Osteoblast (primary cell): ENCODE results near the gene LCE3B. TPM values are rescaled to one million over a fixed set of nuclear protein-coding genes. Genes with fewer than 3 reads are reported as not detected.

Source experiments
- DNase-seq: peaks from one replicate; pipeline ENCODE4 v3.0.0; 2011; ENCODE audit warnings: low spot score, mixed read lengths; ENCODE audit not compliant: insufficient read length; ENCODE audit errors: missing footprints
- H2AFZ ChIP-seq: 2 replicates; pipeline ENCODE4 v1.6.0; 2011; ENCODE audit warnings: mild to moderate bottlenecking, low read length
- H3K27ac ChIP-seq: 2 replicates; pipeline ENCODE4 v1.5.1; 2011; ENCODE audit warnings: mild to moderate bottlenecking, low read depth, low read length, moderate library complexity
- H3K27me3 ChIP-seq: 2 replicates; pipeline ENCODE4 v1.6.0; 2012; ENCODE audit warnings: mild to moderate bottlenecking, control low read depth, inconsistent platforms, low read length, moderate library complexity; ENCODE audit not compliant: insufficient read depth
- H3K36me3 ChIP-seq: 2 replicates; pipeline ENCODE4 v1.5.1; 2011; ENCODE audit warnings: mild to moderate bottlenecking, low read length, control low read depth, moderate library complexity; ENCODE audit not compliant: insufficient read depth
- H3K4me1 ChIP-seq: 2 replicates; pipeline ENCODE4 v1.5.1; 2011; ENCODE audit warnings: mild to moderate bottlenecking, low read length, control low read depth, moderate library complexity; ENCODE audit not compliant: insufficient read depth
- H3K4me2 ChIP-seq: 2 replicates; pipeline ENCODE4 v1.6.0; 2011; ENCODE audit warnings: mild to moderate bottlenecking, low read length; ENCODE audit not compliant: insufficient read depth
- H3K4me3 ChIP-seq: fragments of 200-600 bp; sonication (generic); 3 replicates; pipeline ENCODE4 v1.5.1; 2012; ENCODE audit warnings: mild to moderate bottlenecking, low read length, inconsistent platforms; ENCODE audit not compliant: insufficient read depth
- H3K79me2 ChIP-seq: 2 replicates; pipeline ENCODE4 v1.6.0; 2012; ENCODE audit warnings: mild to moderate bottlenecking, low read length, control low read depth, inconsistent platforms; ENCODE audit not compliant: insufficient read depth
- H3K9me3 ChIP-seq: 2 replicates; pipeline ENCODE4 v1.5.1; 2011; ENCODE audit warnings: low read depth, low read length, control low read depth
- H4K20me1 ChIP-seq: 2 replicates; pipeline ENCODE4 v1.6.0; 2012; ENCODE audit warnings: mild to moderate bottlenecking, low read length, control low read depth; ENCODE audit not compliant: insufficient read depth
- total RNA-seq: library from RNA; depleted of rRNA; stranded (reverse); fragments of >200 nt; gene quantifications from 2 replicates; pipeline ENCODE4 v1.2.3, GENCODE V29; 2012
- TF ChIP-seq, protein P1 (sequence below): IDR thresholded peaks from 2 replicates; pipeline ENCODE4 v1.5.1; 2011; ENCODE audit warnings: mild to moderate bottlenecking, low read depth, low read length, moderate library complexity; ENCODE audit errors: extremely low read depth

The LCE3B gene
- total RNA-seq, 1 donor, result not detected

DNA sequence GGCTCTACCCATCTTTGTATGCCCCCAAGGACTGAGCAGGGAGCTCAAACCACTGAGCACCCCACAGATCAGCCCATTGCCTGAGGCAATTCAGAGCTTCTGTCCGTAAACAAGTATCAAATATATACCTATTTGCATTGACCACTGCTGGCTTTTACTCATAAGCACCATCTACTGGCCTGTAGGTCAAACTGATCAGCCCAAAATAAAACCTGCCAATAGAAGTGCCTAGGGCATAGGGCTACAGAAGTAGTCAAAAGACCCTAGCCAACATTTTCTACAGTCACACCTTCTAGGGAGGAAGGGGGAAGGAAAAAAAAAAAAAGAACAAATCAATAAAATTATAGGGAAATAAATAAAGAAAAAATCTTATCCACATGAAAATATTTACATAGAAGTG lies 28.0 kb upstream of the LCE3B start:
- no peaks in the 10 kb centered on the region for H3K4me1 ChIP-seq
- no peak overlapping the region for H3K4me3 ChIP-seq
- H3K4me2 ChIP-seq, result no peak overlapping the region
- DNase-seq, result no peak
- H2AFZ ChIP-seq, result no peak overlapping the region
- no peaks in the 10 kb centered on the region for H3K36me3 ChIP-seq
- no peaks in the 10 kb centered on the region for H4K20me1 ChIP-seq
- H3K9me3 ChIP-seq, result no peaks in the 10 kb centered on the region
- TF ChIP-seq, protein P1, sequence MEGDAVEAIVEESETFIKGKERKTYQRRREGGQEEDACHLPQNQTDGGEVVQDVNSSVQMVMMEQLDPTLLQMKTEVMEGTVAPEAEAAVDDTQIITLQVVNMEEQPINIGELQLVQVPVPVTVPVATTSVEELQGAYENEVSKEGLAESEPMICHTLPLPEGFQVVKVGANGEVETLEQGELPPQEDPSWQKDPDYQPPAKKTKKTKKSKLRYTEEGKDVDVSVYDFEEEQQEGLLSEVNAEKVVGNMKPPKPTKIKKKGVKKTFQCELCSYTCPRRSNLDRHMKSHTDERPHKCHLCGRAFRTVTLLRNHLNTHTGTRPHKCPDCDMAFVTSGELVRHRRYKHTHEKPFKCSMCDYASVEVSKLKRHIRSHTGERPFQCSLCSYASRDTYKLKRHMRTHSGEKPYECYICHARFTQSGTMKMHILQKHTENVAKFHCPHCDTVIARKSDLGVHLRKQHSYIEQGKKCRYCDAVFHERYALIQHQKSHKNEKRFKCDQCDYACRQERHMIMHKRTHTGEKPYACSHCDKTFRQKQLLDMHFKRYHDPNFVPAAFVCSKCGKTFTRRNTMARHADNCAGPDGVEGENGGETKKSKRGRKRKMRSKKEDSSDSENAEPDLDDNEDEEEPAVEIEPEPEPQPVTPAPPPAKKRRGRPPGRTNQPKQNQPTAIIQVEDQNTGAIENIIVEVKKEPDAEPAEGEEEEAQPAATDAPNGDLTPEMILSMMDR, result no peak
- H3K27me3 ChIP-seq, result no peaks in the 10 kb centered on the region
- no peak overlapping the region for H3K27ac ChIP-seq
- no peaks in the 10 kb centered on the region for H3K79me2 ChIP-seq

DNA sequence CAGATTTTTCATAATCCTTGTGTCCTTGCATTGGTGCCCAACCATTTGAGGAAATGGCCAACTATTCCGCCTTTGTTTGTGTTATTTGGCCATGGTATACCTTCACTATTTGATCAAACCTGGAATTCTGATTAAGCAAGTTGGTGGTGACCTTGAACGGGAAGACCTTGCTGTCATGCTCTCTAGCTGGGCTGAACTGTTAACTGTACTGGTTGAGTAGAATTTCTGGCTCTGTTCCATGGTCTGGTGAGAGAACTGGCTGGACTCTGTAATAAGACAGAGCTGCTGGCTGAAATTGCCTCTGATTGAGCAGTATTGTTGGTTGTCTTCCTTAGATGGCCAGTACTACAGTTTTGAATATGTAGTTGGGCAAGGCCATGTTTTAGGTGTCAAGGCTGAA lies 16.6 kb upstream of the LCE3B start:
- TF ChIP-seq, protein P1, result no peak

DNA sequence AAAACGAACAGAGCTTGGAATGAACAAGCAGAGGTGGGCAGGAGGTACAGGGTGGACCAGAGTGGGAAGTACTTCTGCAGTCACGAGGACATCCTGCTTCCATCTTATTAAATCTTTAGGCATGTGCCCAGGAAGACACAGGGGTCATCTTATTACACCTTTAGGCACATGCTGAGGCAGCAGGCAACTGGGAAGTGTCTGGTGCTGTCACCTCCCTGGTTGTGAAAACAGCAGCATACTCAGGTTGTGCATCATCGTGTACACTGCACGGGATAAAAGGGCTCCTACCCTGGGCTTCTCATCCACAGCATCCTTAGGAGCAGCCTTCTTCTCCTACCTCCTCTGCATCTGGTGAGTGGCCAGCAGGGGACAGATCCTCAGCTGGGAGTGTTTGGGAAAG lies 13.7 kb upstream of the LCE3B start, which contains the start of gene LCE3C:
Gene LCE3C (plus strand): TSS at position 301 of the 400 bp plus-strand sequence. CDS start 498 bp downstream, outside the sequence.
- Histone ChIP-seq H3K4me1 (no peaks in the 10 kb centered on the region), H3K27ac (no peak within 1 kb of the TSS), H3K4me2 (no peak within 1 kb of the TSS), H3K79me2 (no peaks in the 10 kb centered on the region), H4K20me1 (no peaks in the 10 kb centered on the region), H3K9me3 (no peaks in the 10 kb centered on the region), H3K36me3 (no peaks in the 10 kb centered on the region), H2AFZ (no peak within 1 kb of the TSS), H3K27me3 (no peaks in the 10 kb centered on the region), H3K4me3 (no peak within 1 kb of the TSS)
- no peak for DNase-seq
- TF ChIP-seq, protein P1, result no peak

More for the DNA sequence above, 16.6 kb upstream of the LCE3B start:
- Histone ChIP-seq H3K79me2 (no peaks in the 10 kb centered on the region), H3K4me2 (no peak overlapping the region), H3K27me3 (no peaks in the 10 kb centered on the region), H3K4me1 (no peaks in the 10 kb centered on the region), H3K4me3 (no peak overlapping the region), H3K9me3 (no peaks in the 10 kb centered on the region), H2AFZ (no peak overlapping the region), H3K36me3 (no peaks in the 10 kb centered on the region), H3K27ac (no peak overlapping the region), H4K20me1 (no peaks in the 10 kb centered on the region)
- DNase-seq, result no peak

DNA sequence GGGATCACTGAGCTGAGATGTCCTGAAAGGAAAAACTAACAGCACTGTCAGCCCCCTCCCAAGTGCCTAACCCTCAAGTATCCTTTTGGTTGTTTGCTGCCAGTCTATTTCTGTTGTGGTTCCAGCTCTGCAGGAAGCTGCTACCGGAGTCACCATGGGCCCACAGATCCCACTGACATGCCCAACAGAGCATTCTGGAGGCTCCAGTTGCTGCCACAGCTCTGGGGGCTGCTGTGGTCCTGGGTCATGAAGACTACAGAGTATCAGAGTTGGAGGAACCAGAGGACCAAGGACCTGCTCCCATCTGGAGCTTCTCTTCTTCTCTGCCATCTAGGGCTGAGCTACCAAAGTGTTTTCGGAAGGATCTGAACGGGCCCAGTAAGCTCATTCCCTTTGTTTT lies 8.4 kb downstream of the LCE3B start:
- no peaks in the 10 kb centered on the region for H4K20me1 ChIP-seq
- no peaks in the 10 kb centered on the region for H3K27me3 ChIP-seq
- no peaks in the 10 kb centered on the region for H3K36me3 ChIP-seq
- no peak overlapping the region for H3K27ac ChIP-seq
- no peaks in the 10 kb centered on the region for H3K4me1 ChIP-seq
- TF ChIP-seq, protein P1, result no peak
- DNase-seq, result peak; percentile 23
- H3K4me3 ChIP-seq, result no peak overlapping the region
- no peaks in the 10 kb centered on the region for H3K79me2 ChIP-seq
- no peak overlapping the region for H2AFZ ChIP-seq
- no peaks in the 10 kb centered on the region for H3K9me3 ChIP-seq
- H3K4me2 ChIP-seq, result no peak overlapping the region
